ENCODE data around the gene ARHGAP27. TPM values are rescaled to one million over a fixed set of nuclear protein-coding genes. Genes with fewer than 3 reads are reported as not detected.

Gene ARHGAP27
- polyA plus RNA-seq, 4 donors = 13.2 to 18.2 (median 14.8) TPM

- DNase-seq (ENCODE audit: low read depth in 4 of 4, low spot score in 3 of 4) = no peak
These were observed 902 bp downstream of the ARHGAP27 start for GRCh38 chr17:45431531-45432404.

DNA sequence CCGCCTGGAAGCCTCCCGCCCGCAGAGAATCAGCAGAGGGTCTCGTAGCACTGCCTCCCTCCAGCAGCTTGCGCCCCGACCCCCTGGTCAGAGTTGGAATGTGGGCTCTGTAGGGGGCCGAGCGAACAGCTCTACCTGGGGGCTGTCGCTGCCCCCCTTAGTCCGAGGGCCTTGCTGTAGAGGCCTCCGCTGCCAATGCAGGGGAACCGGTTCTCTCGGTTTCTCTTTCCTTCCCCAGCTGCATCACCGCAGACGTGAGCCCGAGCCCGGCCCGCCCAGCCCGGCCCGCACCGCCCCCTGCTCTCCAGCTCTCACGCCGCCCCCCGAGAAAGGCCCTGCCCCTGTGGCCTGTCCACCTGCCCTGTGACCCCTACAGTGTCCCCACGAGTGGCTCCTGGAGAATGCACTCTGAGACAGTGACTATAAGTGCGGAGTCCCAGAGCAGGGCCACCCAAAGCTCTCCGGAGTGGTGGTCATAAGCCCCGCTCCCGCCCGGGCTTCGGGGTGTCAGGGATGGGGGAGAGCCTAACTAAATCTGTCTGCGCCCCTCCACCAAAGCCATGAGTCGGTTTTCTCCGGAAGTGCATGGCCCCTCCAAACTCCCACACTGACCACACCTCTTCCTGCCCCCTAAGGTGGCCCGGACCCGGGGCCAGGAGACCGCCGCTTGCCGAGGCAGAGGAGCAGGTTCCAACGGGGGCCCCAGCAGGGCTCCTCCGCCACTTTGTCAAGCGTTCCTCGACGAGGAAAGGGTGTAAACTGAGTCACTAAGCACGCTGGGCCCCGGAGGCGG, 1.7 kb downstream of the ARHGAP27 start:
- no peak for DNase-seq (ENCODE audit: low read depth in 4 of 4, low spot score in 3 of 4)

- no peak for DNase-seq (ENCODE audit: low read depth in 4 of 4, low spot score in 3 of 4)
These were observed 2.5 kb downstream of the ARHGAP27 start for GRCh38 chr17:45430006-45430737.

GRCh38 chr17:45429339-45430005, 3.2 kb downstream of the ARHGAP27 start:
- DNase-seq (ENCODE audit: low read depth in 4 of 4, low spot score in 3 of 4) = no peak

DNA sequence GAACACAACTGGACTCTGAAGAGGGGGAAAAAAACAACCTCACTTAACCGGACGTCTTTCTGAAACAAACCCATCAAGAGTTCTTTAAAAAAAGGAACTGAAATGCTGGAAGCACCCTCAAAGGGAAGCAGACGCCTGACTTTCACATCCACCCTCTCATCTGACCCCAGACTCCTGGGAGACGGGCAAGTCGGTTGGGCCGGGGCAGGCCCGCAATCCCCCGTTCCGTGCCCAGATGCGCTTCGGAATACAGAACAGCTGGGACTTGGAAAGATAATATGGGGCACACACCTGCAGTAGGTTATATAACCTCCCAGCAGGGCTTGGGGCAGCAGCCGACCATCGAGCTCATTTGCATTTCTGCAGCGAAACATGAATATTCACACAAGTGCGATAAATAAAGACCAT, 3.7 kb downstream of the ARHGAP27 start:
- DNase-seq (ENCODE audit: low read depth in 4 of 4, low spot score in 3 of 4) = no peak

DNA sequence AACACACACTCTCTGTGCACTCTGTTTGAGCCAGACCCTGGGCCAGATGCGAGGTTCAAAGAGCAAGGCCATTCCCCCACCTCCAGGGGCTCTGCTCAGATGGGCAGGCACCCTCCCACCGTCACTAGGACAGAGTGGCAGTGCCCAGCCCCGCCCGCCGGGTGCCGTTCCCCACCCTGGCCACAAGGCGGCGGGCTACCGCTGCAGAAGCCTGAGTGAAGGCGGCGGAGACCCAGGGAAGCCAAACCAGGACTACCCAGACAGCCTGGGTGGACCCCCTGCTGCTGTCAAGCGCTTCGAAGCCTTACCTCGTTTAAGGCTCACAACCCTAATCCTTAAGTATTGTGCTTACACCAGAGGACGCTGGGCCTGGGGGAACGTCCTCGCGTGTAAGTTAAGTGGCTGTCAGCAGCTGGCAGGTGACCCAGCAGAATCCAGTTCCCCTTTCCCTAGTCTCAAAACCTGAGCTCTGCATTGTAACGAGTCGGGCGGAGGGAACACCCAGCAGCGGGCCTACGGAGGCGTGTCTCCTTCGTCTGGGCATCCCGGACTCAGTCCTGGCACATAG, 4.5 kb downstream of the ARHGAP27 start:
- no peak for DNase-seq (ENCODE audit: low read depth in 4 of 4, low spot score in 3 of 4)

DNA sequence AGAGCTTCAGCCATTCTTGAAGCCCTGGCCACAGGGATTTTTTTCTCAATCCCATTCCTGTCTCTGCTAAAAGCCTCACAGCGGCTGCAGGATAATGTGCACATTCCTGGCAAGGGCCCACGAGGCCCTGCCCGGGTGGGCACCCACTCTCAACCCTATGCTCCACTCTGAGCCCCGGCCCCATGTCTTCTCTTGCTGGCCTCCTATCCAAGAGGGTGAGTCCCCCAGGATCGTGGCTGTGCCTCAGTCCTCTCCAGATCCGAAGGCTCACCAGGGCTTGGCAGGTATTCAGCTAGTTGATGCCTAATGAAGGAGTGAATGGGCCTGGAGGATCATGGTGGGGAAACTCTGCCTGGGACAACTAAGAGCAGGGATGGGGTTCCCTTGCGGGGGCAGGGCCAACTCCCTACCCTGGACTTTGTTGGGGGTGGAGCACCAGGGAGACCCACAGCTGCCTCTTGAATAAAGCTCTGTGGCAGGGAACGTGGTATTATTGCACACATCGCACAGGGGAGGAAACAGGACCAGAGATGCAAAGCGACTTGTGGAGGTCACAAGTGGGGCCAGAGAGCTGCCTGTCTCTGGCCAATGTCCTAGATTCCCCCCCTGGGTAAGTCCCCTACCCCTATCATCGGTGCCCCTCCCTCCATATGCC, 5.4 kb downstream of the ARHGAP27 start:
- DNase-seq (ENCODE audit: low read depth in 4 of 4, low spot score in 3 of 4) = no peak

- DNase-seq (ENCODE audit: low read depth in 4 of 4, low spot score in 3 of 4) = no peak
These were observed 6.1 kb downstream of the ARHGAP27 start for GRCh38 chr17:45426561-45426960.

GRCh38 chr17:45425984-45426413, 6.7 kb downstream of the ARHGAP27 start:
- DNase-seq (ENCODE audit: low read depth in 4 of 4, low spot score in 3 of 4) = no peak

DNA sequence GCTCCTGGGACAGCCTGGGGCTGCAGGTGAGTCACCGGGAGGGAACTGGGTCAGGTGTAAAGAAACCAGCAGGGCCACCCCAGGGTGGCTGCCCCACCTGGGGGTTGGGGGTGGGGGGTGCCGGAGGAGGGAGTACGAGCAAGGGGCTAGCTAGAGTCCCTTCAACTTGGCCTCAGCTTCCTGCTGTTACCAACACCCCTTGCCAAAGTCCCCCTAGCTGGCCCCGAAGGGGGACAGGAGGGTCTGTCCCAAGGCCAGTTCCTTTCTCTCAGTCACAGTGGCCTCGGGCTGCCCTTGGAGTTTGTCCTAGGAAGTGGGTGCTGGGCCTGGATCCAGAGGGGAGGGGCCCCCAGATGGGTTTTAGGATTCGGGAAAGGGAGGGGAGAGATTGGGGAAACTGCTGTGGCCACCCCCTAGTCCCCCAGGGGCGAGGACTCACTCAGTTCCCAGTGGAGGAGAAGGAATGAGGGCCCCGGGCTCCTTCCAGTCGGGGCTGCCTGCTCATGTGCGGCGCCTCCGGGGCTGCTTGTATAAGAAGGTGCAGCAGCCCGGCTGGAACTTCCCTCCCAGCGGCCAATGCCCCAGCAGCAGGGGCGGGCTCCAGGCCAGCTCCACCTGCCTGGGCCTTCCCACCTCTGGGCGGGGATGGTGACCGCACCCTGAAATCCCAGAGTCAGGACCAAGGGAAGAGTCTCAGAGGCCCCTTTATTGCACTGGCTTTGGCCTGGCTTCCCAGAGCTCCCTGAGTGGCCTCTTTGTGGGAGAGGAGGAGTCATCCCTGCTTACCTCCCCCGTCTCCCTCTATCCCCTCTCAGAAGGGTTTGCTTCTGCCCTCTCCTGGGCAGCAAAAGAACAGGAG, 7.3 kb downstream of the ARHGAP27 start:
- DNase-seq (ENCODE audit: low read depth in 4 of 4, low spot score in 3 of 4) = no peak

DNA sequence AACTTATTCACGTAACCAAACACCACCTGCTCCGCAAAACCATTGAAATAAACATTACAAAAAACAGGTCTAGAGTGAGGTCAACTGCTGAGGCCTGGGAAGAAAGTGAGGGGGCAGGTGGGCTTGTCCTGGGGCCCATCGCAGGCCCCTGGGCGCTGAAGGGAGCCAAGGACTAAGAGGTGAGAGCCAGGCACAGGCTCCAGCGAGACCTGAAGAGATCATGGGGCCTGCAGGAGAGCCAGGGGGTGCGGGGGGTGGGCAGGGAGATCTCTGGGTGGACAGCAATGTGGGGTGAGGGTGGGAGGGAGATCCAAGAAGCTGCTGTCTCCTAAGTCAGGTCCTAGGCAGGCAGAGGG, 7.9 kb downstream of the ARHGAP27 start:
- DNase-seq (ENCODE audit: low read depth in 4 of 4, low spot score in 3 of 4) = no peak

DNA sequence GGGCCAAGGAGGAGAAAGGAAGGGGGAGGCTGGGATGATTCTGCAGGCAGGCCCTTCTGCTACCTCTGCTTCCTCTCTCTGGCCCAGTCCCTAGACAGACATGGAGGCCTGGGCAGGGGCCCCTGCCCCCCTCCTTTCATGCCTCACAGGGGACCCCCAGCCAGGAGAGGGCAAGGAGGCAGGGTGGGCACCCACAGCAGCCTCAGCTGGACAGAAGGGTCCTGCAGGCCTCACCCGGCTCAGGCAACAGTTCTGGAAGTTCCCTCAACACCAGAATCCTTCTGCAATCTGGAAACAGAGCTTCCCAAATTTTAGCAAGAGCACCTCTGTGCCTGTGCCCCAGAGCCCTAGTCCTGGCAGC, 8.7 kb downstream of the ARHGAP27 start:
- DNase-seq (ENCODE audit: low read depth in 4 of 4, low spot score in 3 of 4) = no peak

DNA sequence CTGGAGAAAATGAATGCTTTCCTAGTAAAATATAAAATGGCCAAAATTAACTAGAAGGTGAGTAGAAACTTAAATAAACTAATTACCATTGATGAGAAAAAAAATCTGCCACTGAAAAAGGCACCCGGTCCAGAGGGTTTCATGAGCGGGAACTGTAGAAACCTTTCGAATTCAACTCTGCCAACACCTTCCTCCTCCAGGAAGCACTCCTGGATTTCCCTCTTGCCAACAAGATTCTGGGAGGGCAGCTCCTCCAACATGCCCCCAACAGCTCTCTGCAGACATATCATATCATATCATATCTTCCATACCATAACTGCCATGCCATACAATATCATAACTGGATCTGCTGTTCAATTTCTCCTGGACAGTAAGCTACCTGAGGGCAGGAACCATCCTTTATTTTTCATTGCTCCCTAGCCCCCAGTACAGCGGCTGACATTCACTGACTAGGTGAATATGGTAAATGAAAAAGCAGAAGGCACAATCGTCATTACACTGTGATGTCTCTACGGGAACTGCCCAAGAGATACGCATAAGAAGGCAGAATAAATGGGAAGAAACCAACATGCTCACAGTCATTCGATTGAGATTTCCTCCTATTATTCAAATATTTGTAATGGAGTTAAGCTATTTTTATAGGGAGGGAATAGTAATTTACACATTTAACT, 9.2 kb downstream of the ARHGAP27 start:
- DNase-seq (ENCODE audit: low read depth in 4 of 4, low spot score in 3 of 4) = no peak

- DNase-seq (ENCODE audit: low read depth in 4 of 4, low spot score in 3 of 4) = no peak
These were observed 17.4 kb downstream of the ARHGAP27 start for GRCh38 chr17:45414990-45415881.

GRCh38 chr17:45413498-45413923, 19.2 kb downstream of the ARHGAP27 start:
- no peak for DNase-seq (ENCODE audit: low read depth in 4 of 4, low spot score in 3 of 4)

DNA sequence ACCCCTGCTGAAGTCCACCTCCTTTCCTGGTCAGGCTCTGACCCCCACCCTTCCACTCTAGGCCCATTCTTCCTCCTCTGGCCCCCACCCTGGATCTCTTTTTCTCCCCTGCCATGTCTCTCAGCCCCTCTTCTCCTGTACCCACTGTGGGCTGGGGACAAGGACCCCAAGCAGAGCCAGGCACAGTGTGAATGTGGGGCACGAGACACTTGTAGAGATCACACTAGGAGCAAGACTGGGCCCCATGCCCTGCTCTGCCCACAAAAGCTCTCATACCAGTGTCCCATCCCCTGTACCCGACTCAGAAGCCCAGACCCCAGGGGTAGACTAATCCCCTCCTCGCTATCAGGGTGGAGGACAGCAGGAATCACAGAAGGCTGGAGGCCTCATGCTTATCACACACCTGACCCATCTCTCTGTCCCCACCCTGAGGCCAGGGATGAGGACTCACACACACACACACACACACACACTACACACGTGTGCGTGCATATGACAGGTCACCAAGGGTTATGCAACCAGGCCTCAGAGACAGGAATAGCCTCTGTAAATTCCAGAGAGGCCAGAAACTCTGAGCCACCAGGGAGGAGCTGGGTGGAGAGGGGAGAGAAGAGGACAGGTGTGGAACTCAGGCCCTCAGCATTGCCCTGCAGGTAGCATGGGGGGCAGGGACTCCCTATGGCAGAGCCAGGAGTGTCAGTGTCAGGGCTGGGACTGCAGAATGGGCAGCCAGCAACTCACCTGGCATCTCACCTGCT, 21.1 kb downstream of the ARHGAP27 start:
- DNase-seq (ENCODE audit: low read depth in 4 of 4, low spot score in 3 of 4) = no peak
